Stimulated activated CD8-positive, alpha-beta memory T cell treated with anti-CD3 and anti-CD28 coated beads, Interleukin-4, amount 100 ng/mL, for 4 hours (primary cell): ENCODE results near the gene PRKCZ.
A peak's percentile ranks its signal among the peaks of the same experiment; 100 is the strongest.

ENCODE experiments used
- DNase-seq, 2 donors: peaks; one replicate each; pipeline ENCODE4 v3.0.0-alpha.2; 2020; ENCODE audit warnings: low read depth in 2 of 2, low spot score in 1 of 2

PRKCZ gene

DNA sequence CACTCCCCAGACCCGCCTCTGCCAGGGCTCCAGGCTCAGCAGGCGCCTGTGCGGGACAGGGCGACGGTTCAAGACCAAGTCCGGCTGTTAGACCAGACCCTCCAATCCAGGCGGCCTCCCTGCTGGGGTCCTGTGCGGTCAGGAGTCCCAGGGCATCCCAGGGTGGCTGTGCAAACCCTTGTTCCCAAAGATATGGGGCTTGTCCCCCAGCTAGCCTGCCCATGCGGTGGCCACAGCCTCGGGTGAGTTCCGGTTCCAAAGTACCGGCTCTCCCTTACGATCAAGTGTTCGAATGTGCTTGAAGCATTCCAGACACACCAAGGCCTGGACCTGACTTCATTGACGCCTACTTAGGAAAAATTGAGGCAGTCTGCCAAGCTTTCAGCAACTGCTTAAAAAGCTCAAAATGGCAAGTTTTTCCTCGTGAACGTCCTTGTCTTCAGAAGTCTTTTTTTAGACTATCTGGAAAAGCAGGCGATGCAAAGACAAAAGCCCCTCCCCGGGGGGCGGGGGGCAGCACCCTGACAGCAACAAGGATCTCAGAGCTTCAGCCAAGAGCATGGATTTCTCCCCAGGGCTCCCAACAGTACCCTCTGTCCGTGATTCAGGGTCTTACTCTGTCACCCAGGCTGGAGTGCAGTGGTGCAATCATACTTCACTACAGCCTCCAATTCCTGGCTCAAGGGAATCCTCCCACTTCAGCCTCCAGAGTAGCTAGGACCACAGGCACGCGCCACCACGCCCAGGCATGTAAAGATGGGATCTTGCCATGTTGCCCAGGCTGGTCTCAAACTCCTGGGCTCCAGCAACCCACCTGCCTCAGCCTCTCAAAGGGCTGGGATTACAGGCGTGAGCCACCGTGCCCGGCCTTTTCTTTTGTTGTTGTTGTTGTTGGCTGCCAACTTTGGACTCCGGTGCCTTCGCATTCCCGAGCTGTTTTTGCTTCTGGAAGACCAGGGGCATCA is 142.1 kb downstream of the PRKCZ start:
- no peak for DNase-seq

DNA sequence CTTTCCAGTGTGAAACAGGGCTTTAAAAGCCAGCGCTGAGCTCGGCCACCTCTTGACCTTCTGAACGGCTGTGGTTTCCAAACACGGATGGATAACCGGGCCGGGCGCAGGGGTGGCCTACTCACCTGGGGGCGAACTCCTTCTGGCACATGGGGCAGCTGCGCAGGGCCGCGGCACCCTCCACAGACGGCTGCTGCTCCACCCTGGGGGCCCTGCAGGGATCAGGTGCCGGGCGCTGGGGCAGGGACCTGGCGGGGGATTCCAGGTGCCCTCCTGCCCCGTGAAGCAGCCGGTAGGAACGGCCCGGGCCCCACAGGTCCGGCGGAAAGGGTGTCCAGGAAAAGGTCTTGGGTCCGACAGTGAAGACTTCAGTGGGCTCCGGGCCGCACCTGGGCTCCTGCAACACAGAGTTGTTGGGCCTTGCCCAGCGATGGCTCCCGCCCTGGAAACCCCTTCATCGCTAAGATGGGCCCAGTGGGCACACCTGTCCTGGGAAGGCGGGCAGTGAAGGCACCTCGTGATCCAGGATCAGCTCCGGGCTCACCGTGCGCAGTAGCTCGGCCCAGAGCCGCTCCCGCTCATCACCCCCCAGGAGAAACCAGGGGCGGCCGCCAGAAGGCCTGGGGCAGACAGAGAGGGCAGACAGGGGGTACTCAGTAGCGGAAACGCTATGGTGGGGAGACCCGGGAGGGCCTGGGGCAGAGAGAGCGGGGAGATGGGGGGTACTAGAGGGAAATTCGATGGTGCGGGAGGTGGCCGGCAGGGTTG is 143.5 kb downstream of the PRKCZ start:
- no peak for DNase-seq

DNA sequence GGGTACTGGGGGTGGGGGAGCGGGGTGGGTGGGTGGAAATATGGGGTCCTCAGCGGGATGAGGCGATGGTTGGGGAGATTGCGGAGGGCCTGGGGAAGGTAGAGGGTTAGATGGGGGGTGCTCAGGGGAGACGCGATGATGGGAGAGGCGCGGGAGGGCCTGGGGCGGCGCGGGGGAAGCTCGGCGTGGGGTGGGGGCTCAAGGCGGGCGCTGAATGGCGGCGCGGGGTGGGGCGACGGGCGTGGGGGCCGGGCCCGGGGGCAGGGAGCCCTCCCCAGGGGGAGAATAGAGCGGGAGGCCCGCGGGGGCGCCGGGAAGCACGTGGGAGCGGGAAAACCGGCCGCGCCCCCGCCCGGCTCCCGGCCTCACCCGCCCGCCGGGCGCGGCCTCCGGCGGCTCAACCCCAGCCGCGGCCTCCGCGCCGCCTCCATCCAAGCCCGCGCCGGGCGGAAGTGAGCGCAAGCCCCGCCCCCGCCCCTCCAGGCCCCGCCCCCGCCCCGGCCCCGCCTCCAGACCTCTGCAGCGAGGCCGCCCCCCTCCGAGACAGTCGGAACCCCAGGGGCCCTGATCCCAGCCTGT is 144.2 kb downstream of the PRKCZ start, which contains the start of gene FAAP20:
Gene FAAP20 (minus strand): TSS at position 454 of the 579 bp plus-strand sequence. CDS start 23 bp downstream, at position 431.
- peak; percentile 38 to 46 for DNase-seq

DNA sequence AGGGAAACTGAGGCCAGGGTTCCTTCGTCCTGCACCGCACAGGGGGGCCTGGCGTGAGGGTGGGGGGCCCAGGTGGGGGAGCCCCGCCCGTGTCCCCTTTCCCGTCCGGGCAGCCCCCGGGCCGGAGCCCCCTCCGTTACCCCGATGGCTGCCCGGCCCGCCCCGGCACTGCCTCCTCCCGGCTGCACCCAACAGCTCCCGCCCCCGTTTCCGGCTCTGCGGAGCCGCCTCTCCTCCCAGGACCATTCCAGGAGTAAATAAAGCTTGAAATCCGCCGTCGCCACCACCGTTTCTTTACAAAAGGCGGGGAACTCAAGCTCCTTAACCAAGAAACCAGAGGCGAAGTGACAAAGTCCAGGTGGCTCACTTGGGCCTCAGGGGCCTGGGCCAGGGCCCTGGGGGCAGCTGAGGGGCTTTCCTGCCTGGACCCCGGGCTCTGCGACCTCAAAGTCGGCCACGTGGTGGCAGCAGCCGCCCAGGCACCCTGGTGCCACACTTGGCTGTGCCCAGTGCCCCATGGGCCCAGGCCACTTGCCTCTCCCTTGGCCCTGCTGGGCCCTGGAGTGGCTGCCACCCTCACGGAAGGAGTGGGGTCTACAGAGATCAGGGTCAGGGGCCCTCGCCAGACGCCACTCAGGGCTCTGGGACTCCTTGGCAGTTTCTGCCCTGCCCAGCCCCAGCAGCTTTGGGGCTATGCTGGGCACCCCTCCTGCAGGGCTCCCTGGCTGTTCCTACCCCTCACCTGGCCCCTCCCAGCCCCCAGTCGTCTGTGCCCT is 144.9 kb downstream of the PRKCZ start:
- DNase-seq: peak; percentile 61 to 70

DNA sequence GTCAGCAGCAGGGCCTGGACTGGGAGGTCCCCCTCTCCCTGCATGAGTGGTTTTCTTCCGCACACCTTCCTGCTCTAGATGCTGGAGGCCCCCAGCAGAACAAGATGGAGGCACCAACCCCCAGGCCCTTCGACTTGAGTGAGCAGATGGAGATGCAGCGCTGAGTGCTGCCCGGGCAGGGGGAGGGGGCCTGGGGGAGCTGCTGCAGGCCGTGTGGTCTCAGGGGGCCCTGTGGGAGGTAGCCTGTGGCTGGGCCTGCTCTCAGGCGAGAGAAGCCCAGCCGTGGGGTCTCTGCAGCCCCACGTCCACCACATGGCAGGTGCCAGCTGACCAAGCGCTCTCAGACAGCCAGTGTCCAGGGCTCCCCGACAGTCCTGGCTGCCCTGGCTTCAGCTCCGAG is 145.6 kb downstream of the PRKCZ start:
- no peak for DNase-seq

DNA sequence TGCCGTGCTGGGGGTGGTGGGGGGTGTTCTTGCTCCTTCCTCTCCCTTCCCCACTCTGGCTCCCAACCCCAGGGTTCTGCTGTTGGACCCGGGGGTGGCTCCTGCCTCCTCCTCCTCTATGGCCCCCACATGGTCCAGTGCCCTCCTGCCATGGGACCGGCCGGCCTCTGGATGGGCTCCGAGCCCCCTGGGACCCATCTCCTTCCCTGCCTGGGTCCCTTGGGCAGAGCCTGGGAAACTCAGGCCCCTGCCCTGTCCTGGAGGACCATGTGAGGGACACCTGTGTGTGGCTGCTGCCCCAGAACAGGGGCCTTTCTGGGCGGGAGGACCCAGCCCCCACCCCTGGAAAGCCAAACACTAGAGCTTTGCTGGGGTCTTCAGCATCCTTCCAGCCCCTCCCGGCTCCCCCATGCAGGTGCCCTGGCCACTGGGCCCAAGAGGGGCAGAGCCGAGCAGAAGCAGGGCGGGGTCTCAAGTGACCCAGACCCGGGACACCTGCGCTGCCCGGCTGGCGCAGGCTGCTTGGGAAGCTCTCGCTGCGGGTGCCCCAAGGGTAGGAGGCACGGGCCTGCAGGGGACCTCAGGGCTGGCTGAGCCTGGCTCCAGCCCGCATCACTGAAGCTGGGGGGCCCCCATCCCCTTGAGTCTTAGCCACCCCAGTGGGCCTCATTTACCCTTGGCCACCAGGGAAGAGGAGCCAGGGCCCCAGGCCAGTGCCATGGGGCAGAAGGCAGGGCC is 146.9 kb downstream of the PRKCZ start:
- no peak for DNase-seq

DNA sequence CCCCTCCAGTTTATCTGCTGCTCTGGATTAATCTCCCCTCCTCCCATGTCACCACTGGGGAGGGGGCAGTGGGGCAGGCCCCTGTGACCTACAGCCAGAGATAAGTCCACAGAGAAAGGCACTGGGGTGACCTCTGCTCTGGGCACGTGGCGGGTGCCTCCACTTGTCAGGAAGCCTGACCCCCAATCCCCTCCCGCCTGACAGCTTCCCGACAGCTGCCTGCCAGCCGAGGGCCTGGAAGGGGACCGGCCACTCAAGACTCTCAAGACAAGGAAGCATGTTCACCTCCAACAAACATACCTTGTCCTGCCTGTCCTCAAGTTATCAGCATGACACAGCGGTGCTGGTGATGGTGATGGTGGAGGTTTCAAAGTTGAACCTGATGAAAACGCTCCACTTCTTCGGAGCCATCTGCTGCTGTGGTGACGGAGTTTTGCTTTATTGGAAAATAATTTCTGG is 147.5 kb downstream of the PRKCZ start:
- no peak for DNase-seq

DNA sequence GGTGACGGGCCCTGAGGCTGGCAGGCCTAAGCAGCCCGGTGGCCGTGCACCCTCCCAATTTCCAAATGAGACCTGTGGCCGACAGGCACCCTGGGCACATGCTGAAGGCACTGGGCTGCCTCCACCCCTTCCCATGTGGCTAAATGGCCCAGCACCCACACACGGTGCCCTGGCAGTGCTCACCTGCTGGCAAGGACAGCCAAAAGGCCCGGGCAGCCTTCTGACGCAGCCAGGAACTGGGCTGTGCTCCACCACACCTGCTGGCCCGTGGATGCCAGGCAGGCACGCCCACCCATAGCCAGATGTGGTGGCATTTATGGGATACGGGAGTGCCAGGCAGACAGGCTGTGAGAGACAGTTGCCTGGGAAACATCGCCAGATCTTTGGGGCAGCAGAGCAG is 148.4 kb downstream of the PRKCZ start:
- DNase-seq: no peak

DNA sequence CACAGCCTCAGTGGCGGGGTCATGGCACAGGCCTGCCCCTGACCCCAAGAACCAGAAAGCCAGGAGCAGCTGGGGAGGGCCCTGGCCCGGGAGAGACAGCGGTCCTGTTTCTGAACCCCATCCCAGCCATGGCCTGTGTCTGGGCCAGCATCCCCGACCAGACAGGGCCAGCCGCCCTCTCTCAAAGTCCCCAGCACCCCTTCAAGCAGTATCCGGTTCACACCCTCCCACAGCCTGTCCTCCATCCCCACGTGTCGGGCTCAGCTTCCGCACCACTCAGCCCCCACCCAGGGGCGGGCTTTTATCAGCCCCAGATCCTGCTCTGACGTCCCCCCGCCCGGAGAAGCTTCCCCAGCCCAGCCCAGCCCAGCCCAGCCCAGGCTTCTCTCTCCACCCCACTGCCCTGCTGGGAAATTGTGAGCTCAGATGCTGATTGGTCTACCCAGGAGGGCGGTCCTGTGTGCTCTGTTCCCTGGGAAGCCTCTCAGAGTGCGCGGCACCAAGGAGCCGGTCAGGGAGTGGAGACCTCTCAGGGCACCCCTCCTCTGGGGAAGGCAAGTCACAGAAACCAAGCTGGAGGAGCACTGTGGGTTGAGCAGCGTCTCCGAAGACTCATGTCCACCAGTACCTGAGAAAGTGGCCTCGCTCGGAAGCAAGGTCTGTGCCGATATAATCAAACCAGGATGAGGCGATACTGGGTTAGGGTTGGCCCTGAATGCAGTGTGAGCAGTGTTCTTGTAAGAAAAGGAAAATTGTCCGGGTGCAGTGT is 149.0 kb downstream of the PRKCZ start:
- DNase-seq: peak; percentile 54 to 72

DNA sequence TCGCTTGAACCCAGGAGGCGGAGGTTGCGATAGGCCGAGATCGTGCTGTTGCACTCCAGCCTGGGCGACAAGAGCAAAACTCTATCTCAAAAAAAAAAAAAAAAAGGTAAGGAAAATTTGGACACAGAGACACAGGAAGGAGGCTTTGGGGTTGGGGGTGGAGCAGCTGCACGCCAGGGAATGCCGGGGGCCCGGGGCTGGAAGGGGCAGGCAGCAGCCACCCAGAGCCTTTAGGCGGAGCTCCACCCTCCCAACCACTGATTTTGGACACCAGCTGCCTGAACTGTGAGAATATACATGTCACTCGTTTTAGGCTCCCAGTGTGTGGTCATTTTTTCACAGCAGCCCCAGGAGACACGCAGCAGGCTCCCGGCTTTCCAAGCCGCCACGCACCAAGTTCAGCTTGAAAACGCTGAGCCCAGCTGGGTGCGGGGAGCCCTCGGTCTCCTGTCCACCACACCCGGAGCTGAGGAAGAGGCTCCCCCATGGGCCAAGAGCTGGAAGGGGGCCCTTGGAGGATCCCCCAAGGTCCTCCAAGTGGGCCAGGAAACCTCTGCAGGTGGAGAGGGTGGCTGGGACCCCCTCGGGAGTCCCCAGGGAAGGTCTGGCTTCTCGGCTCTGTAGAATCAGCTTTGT is 150.2 kb downstream of the PRKCZ start:
- DNase-seq: no peak

DNA sequence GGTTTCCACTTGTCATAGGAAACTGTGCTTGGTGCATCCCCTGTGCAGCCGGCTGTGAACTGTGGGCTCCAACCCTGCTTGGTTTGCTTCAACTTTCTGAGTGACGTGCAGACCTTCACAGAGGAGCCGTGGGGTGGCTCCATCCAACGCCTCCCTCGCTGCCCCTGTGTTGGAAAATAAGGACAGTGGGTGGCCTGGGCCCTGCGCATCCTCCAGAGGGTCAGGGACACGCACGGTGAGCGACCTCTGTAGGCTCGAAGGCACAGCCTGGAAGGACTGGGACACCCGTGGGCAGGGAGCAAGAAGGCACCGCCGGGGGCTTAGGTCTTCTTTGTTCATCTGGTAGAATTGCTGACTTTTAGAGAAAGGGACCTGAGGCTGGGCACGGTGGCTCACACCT is 150.9 kb downstream of the PRKCZ start:
- DNase-seq: no peak

DNA sequence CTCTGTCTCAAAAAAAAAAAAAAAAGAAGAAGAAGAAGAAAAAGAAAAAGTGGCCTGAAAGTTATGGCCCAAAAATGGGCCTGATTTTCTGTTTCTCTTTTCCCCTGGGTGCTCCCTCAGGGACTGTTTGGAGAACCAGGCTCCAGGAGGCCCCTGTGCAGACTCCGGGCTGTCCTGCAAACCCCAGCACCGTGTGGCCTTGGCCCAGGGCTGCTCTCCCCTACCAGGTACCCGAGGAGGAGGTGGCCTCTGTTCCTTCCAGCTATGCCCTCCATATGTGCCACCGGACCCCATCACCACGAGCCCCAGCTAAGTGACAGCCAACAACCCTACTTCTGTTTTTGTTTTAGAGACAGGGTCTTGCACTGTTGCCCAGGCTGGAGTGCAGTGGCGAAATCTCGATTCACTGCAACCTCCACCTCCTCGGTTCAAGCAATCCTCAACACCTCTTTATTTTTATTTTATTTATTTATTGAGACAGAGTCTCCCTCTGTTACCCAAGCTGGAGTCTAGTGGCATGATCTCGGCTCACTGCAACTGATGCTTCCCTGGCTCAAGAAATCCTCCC is 151.9 kb downstream of the PRKCZ start:
- no peak for DNase-seq

DNA sequence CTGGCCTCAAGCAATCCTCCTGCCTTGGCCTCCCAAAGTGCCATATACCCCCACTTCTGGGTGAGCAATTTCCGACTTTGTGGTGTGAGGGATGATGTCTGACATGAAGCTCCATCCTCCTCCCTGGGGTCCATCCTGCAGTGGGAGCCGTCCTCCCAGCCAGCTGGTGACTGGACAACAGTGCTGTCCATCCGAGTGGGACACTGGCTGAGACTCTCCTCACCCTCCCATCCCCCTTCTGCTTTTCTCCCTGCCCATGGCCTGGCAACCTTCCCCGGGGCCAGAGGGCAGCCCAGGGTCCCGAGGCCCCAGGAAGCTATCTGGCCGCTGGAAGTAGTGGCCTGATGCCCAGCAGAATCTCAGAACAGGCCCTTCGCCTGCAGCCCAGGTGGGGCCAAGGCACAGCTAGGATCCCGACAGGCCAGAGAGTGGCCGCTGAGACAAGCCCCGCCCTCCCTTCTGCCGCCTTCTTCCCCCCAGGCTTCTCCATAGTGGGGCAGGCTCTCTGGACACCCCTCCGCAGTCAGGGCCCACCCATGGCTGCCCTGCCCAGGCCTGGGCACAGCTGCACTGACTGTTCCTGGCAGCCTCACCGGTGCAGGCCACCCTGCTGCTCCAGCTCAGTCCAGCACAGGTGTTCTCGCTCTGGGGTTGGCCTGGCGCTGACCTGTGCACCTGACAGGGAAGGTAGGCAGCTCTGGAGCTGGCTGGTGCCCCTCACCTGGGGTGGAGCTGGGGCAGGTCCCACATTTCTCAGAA is 152.8 kb downstream of the PRKCZ start:
- DNase-seq: no peak

DNA sequence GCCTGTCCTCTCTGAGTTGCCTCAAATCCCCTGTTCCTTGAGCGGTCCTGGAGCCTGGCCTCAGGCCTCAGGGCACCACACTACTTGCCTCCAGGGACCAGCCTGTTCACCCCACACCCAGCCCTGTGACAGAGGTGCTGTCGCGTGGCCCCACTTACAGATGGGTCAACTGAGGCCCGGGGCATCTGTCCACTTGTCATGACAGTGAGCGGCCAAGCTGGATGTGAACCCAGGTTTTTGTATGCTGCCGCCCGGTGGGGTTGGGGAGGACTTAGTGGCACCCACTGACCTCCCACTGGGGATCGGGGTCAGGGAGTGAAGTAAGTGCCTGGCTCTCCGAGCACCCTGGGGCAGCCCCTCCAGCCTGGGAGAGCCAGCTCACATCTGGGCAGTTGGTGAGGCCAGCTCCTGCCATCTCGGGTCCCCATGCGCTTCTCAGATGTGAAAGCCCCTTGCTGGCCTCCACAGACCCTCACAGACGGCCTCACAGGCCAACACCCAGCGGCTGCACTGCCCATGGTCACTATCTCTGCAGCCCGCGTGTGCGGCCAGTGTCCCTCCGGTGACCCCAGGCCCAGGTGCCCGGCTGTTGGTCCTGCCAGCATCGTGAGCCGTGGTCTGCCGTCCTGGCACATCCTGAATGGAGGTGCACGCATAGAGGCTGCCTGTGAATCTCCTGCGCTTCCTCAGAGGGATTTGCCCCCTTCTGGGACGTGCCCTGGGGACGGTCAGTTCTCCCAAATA is 153.6 kb downstream of the PRKCZ start:
- DNase-seq: no peak

DNA sequence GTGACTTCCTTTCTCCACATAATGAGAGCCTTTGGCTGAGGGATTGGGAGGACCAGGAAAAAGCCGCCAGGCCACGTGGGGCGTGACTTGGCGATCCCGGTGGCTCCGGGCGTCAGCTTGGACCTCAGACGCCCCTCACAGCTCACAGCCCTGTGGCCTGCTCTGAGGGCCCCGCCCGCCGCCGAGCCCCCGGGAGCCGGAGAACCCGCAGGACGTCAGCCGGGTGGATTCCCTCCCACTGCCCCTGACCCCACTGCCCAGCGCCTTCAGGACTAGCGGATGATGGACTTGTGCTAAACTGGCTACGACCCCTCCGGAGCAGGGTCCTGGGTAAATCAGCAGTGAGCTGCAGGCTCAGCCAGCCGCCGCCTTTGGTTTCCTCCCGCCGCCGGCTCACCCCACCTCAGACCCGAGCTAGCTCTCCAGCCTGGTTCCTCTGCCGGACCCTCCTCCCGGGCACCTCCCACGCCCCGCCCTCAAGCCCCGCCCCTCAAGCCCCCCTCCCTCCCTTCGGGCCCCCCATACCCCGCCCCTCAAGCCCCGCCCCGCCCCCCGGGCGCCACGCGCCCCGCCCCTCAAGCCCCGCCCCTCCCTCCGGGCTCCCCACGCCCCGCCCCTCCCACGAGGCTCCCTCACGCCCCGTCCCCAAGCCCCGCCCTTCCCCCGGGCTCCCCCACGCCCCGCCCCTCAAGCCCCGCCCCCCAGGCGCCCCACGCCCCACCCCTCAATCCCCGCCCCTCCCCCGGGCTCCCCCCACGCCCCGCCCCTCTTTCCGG is 154.4 kb downstream of the PRKCZ start:
- no peak for DNase-seq

DNA sequence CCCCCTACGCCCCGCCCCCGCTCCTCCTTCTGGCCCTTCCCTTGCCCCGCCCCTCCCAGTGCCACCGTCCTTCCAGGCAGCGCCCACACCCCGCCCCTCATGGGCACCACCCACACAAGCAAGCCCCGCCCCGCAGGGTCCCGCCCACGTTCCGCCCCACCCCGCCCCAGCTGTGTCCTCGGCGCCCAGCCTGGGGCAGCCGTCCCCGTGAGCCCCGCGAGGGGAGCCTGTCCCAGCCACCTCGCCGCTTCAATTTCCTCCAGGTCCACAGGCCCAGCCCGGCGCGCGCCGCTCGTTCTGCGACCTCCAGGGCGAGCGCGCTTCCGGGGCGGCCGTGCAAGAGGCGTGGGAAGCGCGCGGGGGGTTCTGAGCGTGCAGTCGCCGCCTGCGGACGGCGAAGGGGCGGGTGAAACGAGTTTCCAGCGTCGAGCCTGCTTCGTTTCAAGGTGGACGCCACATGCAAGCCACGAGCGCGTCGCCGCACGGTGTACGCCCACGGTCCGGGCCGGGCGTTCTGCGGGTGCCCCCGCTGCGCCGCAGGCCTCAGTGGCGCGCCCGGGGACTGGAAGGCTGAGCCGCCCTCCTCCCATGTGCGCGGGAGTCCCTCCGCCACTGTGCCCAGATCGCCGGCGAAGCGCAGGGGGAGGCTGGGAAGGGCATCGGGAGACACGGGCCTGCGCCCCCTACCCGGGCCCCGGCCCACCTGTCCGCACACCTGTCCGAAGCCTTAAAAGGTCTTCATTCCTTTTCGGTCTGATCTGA is 155.2 kb downstream of the PRKCZ start:
- peak; percentile 88 to 89 for DNase-seq
